NOMO-1 (cell line): ENCODE data around the gene KIF6.

Experiments used
- DNase-seq, 2 experiments: peaks; one replicate each; lab custom pipeline; 2025; ENCODE audit not compliant: unreplicated experiment in 2 of 2; lab: John Stamatoyannopoulos, UW

Gene KIF6

GRCh38 chr6:39599341-39599740 is 125.9 kb downstream of the KIF6 start:
- DNase-seq = no peak

- no peak for DNase-seq
Measured at GRCh38 chr6:39594285-39594684, 130.9 kb downstream of the KIF6 start.

- DNase-seq = no peak
Measured at GRCh38 chr6:39593646-39594045, 131.6 kb downstream of the KIF6 start.

- DNase-seq = no peak
Measured at GRCh38 chr6:39590871-39591393, 134.3 kb downstream of the KIF6 start.

- DNase-seq = no peak
Measured at GRCh38 chr6:39587080-39587479, 138.1 kb downstream of the KIF6 start.

- DNase-seq = no peak
Measured at GRCh38 chr6:39585641-39586040, 139.6 kb downstream of the KIF6 start.

- no peak for DNase-seq
Measured at GRCh38 chr6:39577446-39578165, 147.6 kb downstream of the KIF6 start.

GRCh38 chr6:39576556-39577303 is 148.5 kb downstream of the KIF6 start:
- DNase-seq = no peak

- DNase-seq = no peak
Measured at GRCh38 chr6:39574991-39575390, 150.2 kb downstream of the KIF6 start.

- DNase-seq = no peak
Measured at GRCh38 chr6:39573541-39573940, 151.7 kb downstream of the KIF6 start.

- no peak for DNase-seq
Measured at GRCh38 chr6:39572661-39573340, 152.4 kb downstream of the KIF6 start.

GRCh38 chr6:39568896-39569295 is 156.3 kb downstream of the KIF6 start:
- no peak for DNase-seq

GRCh38 chr6:39567091-39567490 is 158.1 kb downstream of the KIF6 start:
- DNase-seq = no peak

- no peak for DNase-seq
Measured at GRCh38 chr6:39566456-39566855, 158.8 kb downstream of the KIF6 start.

GRCh38 chr6:39565956-39566355 is 159.3 kb downstream of the KIF6 start:
- DNase-seq = no peak

- DNase-seq = no peak
Measured at GRCh38 chr6:39563566-39564311, 161.5 kb downstream of the KIF6 start.

GRCh38 chr6:39561536-39562266 is 163.5 kb downstream of the KIF6 start:
- DNase-seq = no peak

- no peak for DNase-seq
Measured at GRCh38 chr6:39560915-39561314, 164.3 kb downstream of the KIF6 start.

GRCh38 chr6:39558591-39559190 is 166.5 kb downstream of the KIF6 start:
- DNase-seq = no peak

- DNase-seq = no peak
Measured at GRCh38 chr6:39558079-39558478, 167.1 kb downstream of the KIF6 start.
